G401 (cell line): ENCODE measurements around the gene SCNN1G. TPM values are rescaled to one million over a fixed set of nuclear protein-coding genes. Genes with fewer than 3 reads are reported as not detected.
"Not testable (repeated sequence)": the region's sequence is repeated elsewhere in the genome, so short reads cannot be mapped to it uniquely, and the experiment has no call there.

ENCODE experiments used
- DNase-seq: peaks from one replicate; pipeline ENCODE4 v3.0.0-alpha.2; 2015; ENCODE audit warnings: low spot score
- in situ Hi-C: cut with HindIII; loops from 2 replicates; pipeline ENCODE4 v1.10.0; 2016; ENCODE audit warnings: low sequenced_read_pairs, mixed read lengths
- total RNA-seq: library from RNA; depleted of rRNA; stranded (reverse); fragments of >200 nt; shearing (Covaris generic); gene quantifications from 2 replicates; pipeline ENCODE4 v1.2.3, GENCODE V29; 2014; rRNA removed

SCNN1G gene
- total RNA-seq, 1 experiment from 2014 or later, result not detected

DNA sequence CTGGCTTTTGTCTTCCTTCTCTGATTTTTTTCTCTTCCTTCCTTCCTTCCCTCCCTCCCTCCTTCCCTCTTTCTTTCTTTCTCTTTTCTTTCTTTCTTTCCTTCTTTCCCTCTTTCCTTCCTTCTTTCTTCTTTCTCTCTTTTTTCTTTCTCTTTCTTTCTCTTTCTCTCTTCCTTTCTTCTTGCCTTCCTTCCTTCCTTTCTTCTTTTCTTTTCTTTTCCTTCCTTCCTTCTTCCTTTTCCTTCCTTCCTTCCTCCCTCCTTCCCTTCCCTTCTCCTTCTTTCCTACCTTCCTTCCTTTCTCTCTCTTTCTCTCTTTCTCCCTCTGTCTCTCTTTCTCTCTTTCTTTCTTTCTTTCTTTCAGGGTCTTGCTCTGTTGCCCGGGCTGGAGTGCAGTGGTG is 54.4 kb downstream of the SCNN1G start:
- DNase-seq, result no peak
- in situ Hi-C loops, result no loop called here

DNA sequence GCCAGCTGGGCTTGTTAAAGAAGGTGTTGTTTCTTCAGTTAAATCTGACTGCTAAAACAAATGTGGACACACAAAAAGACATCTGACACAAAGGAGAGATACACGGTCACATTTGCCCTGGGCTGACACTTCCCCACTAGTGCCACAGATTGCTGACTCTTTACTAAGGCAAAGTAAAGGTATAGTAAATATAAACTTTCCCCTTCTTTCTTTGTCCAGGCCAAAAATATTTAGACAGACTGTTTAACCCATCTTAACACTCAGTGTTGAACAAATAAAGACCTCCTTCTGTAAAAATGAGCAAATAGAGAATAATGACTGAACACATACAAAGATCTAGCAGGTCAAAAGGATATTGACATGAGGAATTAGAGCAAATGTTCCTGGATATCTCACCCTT is 58.4 kb downstream of the SCNN1G start:
- no peak for DNase-seq
- in situ Hi-C loops, result no loop called here

DNA sequence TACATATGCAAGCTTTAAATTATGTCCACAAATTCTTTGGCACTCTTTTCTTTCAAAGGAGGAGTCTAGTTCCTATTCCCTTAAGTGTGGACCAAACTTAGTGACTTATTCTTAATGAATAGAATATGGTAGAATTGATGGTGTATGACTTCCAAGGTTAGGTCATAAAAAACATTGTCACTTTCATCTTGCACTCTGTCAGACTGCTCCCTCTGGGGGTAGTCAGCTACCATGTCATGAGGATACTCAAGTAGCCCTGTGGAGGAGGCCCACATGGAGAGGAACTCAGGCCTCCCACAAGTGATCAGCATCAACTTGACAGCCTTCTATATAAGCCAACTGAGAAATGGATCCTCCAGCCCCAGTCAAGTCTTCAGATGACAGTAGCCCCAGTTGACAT is 61.6 kb downstream of the SCNN1G start:
- in situ Hi-C loops, result no loop called here

DNA sequence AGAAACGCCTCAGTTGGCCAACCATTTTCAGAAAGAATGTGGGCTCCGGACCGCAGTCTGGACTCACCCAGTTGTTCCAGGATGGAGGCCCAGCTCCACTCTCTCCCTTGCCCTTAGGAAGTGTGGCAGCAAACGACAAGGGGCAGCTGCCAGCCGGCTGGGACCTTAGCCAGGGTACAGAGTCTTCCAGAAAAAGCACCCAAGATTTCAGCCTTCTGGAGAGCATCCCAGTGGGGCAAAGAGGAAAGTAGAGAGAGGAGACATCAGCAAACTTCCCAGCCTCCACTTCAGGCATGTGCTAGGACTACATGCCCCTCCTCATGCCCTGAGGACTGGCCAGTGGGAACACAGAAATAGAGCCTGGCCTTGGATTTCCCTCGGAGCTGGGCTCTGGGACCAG is 62.7 kb downstream of the SCNN1G start:
- in situ Hi-C loops, result no loop called here
- no peak for DNase-seq

More for the DNA sequence above, 61.6 kb downstream of the SCNN1G start:
- DNase-seq, result no peak

DNA sequence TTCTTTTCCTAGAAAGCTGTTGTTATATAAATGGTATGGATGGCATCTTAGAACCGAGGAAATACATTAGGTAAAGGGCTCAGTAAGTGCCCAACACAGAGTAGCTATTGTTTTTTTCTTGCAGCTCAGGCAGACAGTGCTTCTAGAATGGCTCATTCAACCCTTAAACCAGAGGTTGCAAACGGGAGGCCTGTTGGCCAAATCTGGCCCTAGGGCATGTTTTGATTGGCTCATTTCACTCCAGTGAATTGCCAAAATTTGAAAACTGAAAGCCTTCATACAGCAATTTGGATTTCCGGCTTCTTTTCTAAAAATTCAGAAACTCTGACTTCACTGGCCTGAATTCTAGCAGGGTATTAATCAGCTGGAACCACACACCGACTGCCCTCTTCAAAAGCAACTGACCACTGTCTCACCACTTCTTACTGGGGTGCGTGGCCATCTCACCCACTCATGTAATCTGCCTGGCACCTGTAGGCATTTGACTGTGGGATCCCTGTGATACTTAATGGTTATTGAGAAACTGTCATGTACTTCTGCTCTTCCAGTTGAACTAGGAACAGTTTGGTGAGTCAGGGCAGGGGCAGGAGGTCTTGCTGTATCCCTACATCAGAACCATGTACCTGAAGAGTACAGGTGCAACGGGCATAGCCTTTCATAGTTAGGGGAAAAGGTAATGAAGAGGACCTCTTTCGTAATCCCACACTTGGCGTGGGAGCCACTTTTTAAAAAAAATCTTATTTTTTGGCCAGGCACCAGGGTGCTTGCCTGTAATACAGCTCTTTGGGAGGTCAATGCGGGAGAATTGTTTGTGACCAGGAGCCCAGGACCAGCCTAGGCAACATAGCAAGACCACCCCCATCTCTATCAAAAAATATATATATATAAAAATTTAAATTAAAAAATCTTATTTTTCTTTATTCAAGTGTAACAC is 66.0 kb downstream of the SCNN1G start:
- in situ Hi-C loops, result no loop called here
- DNase-seq, result no peak

DNA sequence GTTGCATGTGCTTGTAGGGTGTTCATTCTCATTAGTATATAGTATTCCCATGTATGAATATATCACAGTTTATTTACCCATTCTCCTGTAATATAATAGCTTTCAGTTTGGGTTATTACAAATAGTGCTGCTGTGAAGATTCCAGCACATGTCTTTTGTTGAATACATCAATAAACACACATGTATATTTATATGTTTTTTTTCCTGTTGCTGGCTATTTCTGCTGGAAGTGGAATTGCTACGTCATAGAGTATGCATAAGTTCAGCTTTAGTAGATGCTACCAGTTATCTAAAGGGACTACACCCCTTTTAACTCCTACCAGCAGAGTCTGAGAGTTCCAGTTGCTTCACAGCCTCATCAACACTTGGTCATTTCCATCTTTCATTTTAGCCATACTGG is 67.3 kb downstream of the SCNN1G start:
- no peak for DNase-seq
- in situ Hi-C loops, result no loop called here

DNA sequence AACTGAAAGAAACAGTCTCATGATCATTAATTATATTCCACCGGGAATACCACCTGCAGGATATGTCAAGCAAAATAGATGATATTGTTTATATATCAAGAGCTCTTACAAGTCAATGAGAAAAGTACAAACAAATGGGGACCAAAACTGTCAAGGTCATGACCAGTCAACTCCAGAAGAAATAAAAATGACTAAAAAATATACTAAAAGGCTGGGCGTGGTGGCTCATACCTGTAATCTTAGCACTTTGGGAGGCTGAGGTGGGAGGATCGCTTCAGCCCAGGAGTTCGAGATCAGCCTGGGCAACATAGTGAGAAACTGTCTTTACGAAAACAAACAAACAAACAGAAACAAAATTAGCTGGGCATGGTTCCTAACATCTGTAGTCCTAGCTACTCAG is 69.8 kb downstream of the SCNN1G start:
- in situ Hi-C loops, result no loop called here
- DNase-seq, result no peak

DNA sequence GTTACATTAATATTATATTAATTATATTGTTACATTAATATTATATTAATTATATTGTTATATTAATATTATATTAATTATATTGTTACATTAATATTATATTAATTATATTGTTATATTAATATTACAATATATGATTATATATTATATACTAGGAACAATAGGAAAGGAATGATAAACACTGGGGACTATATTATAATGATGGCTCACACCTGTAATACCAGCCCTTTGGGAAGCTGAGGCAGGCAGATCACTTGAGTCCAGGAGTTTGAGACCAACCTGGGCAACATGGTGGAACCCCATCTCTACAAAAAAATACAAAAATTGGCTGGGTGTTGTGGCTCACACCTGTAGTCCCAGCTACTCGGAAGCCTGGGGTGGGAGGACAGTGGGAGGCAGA is 71.1 kb downstream of the SCNN1G start:
- DNase-seq, in situ Hi-C loops: not testable (repeated sequence)

DNA sequence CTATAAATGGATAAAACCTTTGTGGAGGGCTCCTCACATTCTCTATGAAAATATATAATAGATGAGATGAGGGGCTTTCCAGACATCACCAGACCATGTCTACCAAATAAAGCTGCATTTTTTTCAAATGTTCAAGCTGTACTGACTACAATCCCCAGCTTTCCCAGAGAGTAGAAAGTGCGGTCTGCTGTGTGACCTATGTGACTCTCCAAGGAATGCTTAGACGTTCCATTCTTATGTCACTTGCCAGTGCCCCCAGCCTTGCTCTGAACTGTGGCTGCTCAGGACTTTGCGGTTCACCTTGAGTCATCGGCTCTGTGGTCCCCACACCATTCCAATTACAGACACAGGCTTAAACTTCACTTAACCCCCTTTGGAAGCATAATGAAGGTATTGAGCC is 71.8 kb downstream of the SCNN1G start:
- no peak for DNase-seq
- in situ Hi-C loops, result no loop called here

DNA sequence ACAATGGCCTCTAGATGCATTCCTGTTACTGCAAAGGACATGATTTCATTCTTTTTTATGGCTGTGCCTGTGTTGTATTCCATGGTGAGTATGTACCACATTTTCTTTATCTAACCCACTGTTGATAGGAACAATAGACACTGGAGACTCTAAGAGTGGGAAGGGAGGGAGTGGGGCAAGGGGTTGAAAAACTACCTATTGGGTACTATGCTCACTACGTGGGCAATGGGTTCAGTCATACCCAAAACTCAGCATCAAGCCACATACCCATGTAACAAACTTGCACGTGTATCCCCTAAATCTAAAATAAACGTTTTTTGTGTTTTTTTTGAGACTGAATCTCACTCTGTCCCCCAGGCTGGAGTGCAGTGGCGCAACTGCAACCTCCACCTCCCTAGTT is 72.5 kb downstream of the SCNN1G start:
- no peak for DNase-seq
- in situ Hi-C loops, result no loop called here

DNA sequence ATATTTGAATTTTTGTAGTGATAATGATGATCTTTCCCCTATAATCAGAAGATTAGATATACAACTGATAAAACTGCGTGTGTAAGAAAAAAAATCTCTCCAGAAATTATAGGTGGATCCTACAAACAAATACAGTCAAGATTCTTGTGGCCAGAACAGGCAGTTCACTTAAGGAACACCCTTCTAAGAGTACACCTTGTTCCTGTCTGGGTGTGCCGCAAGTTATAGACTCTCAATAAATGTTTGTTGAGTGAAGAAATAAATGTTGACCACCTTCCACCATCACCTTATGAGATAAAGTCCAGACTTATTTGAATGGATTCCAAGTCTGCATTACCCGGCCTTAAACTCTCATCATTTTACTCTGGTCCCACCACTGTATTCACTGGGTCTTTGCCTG is 73.9 kb downstream of the SCNN1G start:
- in situ Hi-C loops, result no loop called here
- no peak for DNase-seq

DNA sequence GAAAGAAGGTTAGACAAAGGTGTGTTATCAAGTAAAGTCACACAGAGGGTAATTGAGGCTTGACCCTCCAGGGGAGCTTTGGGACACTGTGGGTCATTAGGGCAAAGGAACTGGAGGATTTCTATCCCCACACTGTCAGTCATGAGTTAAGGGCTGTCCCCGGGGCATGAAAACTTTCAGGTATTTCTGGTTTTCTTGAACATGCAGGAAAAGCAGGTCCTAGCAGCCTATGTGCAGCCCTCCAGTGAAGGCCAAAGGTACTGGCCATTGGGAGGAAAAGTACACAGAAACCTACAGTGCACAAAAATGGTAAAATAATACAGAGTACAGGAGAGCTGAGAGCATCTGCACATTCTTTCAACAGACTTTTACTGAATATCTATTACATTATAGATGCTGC is 75.1 kb downstream of the SCNN1G start:
- in situ Hi-C loops, result no loop called here
- DNase-seq, result no peak

DNA sequence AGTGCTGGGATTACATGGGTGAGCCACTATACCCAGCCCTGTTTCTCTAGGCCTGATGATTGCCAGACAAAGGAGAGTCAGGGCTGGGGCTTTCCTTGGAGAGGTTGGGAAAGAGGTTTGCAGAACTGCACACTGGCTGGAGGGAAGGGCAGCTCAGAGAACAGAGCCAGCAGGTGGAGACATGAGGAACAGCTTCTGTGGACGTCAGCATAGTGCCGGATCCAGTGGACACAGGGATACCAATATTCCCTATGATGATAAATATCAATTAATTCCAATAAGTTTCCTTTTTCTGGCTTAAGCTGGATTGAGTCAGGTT is 76.3 kb downstream of the SCNN1G start:
- no peak for DNase-seq
- in situ Hi-C loops, result no loop called here

Other genes starting within 250 kb of the SCNN1G start
- gene USP31, start 33.3 kb upstream of the SCNN1G start, total RNA-seq, result 2.4 and 3.0 TPM in 2 replicates
- not detected in 2 replicates for gene SCNN1B, start 119.6 kb downstream of the SCNN1G start, total RNA-seq